NCI-H345 treated with DMSO at 0.1 percent for 48 hours (cell line): ENCODE results near the gene HACD3.
A peak's percentile ranks its signal among the peaks of the same experiment; 100 is the strongest.

Experiments used
- DNase-seq: peaks from one replicate; lab custom pipeline; 2025; ENCODE audit not compliant: unreplicated experiment; lab: John Stamatoyannopoulos, UW

HACD3 gene, protein sequence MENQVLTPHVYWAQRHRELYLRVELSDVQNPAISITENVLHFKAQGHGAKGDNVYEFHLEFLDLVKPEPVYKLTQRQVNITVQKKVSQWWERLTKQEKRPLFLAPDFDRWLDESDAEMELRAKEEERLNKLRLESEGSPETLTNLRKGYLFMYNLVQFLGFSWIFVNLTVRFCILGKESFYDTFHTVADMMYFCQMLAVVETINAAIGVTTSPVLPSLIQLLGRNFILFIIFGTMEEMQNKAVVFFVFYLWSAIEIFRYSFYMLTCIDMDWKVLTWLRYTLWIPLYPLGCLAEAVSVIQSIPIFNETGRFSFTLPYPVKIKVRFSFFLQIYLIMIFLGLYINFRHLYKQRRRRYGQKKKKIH

DNA sequence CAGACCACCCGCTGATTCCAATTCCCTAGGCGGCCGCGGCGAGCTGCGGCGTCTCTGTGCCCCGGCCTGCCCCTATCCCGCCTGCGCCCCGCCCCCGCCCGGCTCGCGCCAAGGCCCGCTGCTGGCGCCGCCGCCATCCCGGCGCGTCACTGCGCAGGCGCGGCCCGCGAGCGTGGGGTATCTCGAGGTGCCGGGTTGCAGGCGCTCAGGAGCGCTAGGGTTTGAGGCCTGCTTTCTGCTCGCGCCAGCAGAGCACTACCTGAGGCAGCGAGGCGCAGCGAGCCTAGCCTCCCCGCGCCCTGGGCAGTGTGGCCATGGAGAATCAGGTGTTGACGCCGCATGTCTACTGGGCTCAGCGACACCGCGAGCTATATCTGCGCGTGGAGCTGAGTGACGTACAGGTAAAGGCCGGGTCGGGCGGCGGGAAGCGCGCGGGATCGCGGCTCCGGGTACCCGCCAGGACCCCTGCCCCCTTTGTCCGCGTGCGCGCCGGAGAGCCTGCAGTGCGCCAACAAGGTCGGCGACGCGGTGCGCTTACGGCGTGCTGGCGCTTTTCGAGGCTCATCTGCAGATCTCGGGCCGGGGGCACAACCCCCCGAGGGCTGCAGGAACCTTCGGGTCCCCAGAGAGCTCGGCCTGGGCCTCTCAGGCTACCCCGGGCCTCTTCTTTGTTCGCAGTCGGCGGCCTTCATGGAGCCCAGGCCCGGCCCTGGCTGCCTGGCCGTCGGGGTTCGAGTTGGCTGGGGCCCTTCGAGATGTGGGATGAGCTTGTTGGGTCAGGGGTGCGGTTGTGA lies at the start of gene HACD3:
Gene HACD3 (plus strand): TSS at position 146 of the 794 bp plus-strand sequence. CDS start 169 bp downstream, at position 315.
- DNase-seq: peak; percentile 53

GRCh38 chr15:65484876-65485275 lies 45.4 kb upstream of the HACD3 start:
- DNase-seq: no peak

DNA sequence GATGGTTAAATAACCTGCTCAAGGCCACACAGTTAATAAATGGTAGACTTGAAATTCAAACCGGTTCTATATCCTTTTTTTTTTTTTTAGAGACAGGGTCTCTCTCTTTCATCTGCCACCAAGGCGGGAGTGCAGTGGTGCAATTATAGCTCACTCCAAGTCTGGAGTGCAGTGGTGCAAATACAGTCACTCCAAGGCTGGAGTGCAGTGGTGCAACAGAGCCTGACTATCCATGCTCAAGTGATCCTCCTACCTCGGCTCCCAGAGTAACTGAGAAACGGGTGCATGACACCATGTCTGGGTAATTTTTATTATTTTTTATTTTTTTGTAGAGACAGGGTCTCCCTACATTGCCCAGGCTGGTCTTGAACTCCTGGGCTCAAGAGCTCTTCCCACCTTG lies 36.2 kb upstream of the HACD3 start:
- no peak for DNase-seq

DNA sequence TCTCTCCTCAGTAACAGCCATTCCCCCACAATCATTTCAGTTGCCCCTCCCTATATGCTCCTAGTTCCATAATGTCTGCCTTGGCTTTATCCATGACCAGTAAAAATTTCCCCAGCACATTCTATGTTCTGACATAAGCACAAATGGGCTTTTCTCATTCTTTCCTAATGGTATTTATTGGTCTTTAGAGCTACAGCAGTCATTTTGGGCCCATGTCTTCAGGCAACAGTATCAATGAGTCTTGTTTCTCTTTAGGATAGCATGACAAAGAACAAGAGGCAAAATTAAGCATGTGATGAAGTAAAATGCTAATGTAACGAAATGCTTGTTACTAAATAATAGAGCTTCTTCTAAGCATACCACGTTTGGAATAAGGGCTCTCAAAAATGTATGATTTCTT lies 20.9 kb upstream of the HACD3 start:
- no peak for DNase-seq

DNA sequence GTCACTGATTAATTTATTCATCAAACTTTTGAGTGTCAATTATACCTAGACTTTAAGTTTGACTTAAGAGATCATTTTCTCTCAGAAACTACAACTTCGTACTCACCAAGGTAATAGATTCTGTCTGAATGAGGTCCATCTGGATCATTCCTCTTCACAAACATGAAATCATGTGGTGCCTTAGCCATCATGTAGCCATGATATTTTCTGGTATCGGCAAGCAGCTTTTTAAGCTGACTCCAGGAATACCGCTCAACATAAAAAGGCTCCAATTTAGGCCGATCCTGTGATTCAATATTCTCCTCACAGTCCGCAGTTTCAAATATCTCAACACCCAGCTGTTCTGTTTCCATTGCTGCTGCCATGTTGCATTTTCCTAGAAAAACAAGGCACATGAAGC lies 18.1 kb upstream of the HACD3 start:
- no peak for DNase-seq

- DNase-seq: no peak
Observed at GRCh38 chr15:65512807-65513416, 17.4 kb upstream of the HACD3 start.

GRCh38 chr15:65516997-65517865 lies 13.0 kb upstream of the HACD3 start, which contains the start of gene DPP8:
DPP8 (minus strand) TSS chr15:65517689; CDS start chr15:65512553, 5,136 bp downstream.
- peak; percentile 74 for DNase-seq

GRCh38 chr15:65517866-65518207 lies 12.4 kb upstream of the HACD3 start:
- DNase-seq: no peak

GRCh38 chr15:65518633-65519285 lies 11.5 kb upstream of the HACD3 start:
- DNase-seq: no peak

DNA sequence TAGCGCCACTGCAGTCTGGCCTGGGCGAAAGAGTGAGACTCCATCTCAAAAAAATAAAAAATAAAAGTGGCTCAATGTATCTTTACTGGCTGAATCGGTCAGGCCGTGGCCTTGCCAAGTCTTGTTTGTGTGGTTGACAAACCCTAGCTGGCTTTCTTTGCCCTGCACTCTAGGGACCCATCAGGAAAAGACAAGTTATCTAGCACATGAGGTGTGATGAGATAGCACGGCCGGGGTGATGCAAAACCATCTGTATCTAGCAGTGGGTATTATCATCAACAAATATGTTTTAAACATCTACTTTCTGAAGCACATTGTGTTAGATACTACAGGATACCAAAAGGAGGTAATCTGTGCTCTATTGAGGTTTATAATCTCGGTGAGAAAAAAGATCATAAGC lies 8.9 kb upstream of the HACD3 start:
- no peak for DNase-seq

- no peak for DNase-seq
Observed at GRCh38 chr15:65524226-65524625, 6.0 kb upstream of the HACD3 start.

DNA sequence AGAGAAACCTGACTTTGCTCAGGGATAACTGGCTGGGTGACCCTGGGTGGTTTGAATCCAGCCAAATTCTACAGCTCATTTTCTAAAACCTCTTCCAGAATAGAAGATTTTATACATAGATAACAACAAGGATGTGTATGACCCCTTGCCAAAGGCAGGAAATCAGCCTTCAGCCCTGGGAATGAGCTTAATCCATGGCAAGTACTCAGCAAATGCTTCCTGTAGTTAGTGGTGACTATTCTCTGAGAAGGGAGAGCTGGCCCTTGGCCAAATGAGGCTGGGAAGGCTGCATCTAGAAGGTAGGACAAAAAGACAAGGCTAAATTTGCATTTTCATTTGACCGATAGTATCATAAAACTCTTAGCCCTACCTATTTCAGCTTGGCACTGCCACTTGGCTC lies 4.6 kb upstream of the HACD3 start:
- DNase-seq: no peak

DNA sequence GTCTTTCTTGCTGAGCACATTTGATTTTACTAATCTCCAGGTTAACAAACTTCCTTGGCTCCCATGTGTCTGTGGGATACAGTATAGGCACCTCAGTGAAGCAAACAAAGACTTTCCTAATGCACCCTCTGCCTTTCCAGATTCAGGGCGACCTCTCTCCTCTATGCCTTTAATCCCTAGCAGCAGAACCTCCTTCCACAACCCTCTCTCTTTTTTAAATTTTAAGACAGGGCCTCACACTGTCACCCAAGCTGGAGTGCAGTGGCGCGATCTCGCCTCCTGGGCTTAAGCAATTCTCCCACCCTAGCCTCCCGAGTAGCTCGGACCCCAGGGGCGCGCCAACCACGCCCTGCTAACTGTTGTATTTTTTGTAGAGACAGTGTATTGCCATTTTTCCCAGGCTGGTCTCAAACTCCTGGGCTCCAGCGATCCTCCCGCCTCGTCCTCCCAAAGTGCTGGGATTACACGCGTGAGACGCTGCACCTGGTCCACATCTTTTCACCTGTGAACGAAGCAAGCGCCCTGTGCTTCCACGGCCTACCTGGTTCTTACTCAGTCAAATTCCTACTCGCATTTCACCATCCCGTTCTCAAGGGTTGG lies 1.7 kb upstream of the HACD3 start:
- no peak for DNase-seq

- DNase-seq: no peak
Observed at GRCh38 chr15:65529762-65530317, 423 bp upstream of the HACD3 start.

- DNase-seq: no peak
Observed at GRCh38 chr15:65532738-65533051, 2.4 kb downstream of the HACD3 start.

- DNase-seq: no peak
Observed at GRCh38 chr15:65533057-65533756, 2.9 kb downstream of the HACD3 start.

DNA sequence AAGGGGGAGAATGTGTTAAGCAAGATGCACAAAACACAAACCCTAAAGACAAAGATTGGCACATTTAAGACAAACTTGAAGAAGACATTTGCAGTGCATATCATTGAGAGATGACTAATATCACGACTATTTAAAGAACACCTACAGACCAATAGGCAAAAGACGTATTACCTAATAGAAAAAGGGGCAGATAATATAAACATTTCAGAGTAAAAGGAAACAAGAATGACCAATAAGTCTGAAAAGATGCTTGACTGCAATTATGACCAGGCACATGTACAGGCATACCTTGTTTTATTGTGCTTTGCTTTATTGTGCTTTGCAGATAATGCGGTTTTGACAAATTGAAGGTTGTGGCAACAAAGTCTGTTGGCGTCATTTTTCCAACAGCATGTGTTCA lies 4.9 kb downstream of the HACD3 start:
- DNase-seq: no peak

GRCh38 chr15:65540314-65540713 lies 10.1 kb downstream of the HACD3 start:
- no peak for DNase-seq

- DNase-seq: no peak
Observed at GRCh38 chr15:65541231-65541820, 11.1 kb downstream of the HACD3 start.
